ENCODE data around the gene FFAR1.

DNA sequence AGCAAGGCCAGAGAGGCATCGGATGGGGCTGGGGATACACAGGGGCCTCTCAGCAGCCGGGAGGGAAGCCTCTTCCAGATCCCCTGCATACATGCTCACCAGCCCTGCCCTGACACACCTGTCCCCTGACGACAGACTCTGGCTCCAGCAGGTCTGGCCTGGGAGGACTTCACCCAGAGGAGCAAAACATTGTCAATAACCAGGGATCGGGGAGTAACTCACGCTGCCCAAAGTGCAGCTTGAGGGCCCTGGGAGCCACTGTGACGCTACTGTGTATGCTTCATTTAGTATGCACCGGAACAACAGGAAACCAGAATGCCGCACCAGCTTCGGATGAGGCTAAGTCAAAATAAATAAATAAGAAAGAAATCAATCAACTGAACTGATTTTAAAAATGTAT lies 31.1 kb upstream of the FFAR1 start:
- TF ChIP-seq REST (IDR thresholded peaks at IDR 0.05; ENCODE audit: insufficient read depth in 1 of 2, low read depth in 2 of 2, low read length in 2 of 2) (no peak), POLR2AphosphoS5 (IDR thresholded peaks at IDR 0.05; ENCODE audit: low read depth, low read length) (no peak), FOXP2 (optimal IDR thresholded peaks at IDR 0.05; ENCODE audit: borderline replicate concordance, extremely low read depth, extremely low read length, insufficient read depth) (no peak), TAF1 (IDR thresholded peaks at IDR 0.05; ENCODE audit: borderline replicate concordance, insufficient read depth, low read length) (no peak), SIN3A (IDR thresholded peaks at IDR 0.05; ENCODE audit: borderline replicate concordance, insufficient read depth, low read length) (no peak)
